ENCODE results near the gene PARPBP.

- no peak for TF ChIP-seq SIN3A (IDR thresholded peaks at IDR 0.05; ENCODE audit: borderline replicate concordance, insufficient read depth, low read length)
- TF ChIP-seq POLR2AphosphoS5 (IDR thresholded peaks at IDR 0.05; ENCODE audit: low read depth, low read length): no peak
- TF ChIP-seq REST (IDR thresholded peaks at IDR 0.05; ENCODE audit: insufficient read depth in 1 of 2, low read depth in 2 of 2, low read length in 2 of 2): no peak
Measured at GRCh38 chr12:102096855-102097254, 23.1 kb upstream of the PARPBP start.

All from PFSK-1 (cell line).